EL (cell line): ENCODE measurements around the gene BCAS3.
"Not testable (repeated sequence)": the region's sequence is repeated elsewhere in the genome, so short reads cannot be mapped to it uniquely, and the experiment has no call there.

Source experiments
- DNase-seq: peaks from one replicate; pipeline ENCODE4 v3.0.0-alpha.2; 2016

The BCAS3 gene

DNA sequence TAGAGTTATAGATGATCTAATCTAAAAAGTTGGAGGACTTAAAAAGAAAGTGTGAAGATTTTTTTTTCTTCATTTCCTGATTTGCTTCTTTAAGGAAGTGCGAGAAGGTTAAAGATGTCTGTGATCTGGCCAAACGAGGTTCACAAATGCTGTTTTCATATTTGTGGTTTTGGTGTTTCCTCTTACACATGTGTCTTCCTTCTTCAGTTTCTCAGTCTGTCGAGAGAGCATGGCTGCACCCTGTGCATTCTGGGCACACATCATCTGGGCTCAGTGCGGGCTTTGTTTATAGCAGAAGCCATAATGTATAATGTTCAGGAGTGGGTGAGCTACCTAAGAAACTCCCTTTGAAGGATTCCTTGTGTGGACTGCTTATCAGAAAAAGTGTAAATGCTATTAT is 461.6 kb downstream of the BCAS3 start:
- peak; percentile 85 for DNase-seq

DNA sequence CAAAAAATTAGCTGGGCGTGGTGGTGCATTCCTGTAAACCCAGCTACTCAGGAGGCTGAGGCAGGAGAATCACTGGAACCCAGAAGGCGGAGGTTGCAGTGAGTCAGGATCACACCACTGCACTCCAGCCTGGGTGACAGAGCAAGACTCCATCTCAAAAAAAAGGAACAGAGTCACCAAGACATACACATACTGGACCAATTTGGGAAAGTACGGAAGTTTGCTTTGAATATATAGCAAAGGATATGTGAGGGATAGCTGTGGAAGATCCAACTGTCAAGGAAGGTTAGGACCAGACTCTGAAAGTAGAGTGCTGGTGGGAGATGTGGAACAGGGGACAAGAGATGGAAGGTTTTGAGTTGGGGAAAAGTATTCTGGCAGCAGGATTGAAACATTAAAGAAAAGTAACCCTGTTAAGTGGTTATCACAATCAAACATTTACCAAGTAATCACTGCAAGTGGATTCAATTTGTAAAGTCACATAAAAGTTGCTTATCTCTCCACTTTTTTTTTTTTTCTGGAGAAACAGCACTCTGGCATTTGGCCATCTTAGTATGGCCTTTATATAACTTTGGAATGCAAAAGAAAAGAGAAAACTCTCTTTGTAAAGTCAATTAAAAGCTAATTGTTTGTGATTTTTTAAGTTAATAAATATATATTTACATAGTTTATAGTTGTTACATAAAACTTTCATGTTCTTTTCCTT is 462.6 kb downstream of the BCAS3 start:
- DNase-seq = no peak

- no peak for DNase-seq
Measured at GRCh38 chr17:61143026-61143425, 465.4 kb downstream of the BCAS3 start.

DNA sequence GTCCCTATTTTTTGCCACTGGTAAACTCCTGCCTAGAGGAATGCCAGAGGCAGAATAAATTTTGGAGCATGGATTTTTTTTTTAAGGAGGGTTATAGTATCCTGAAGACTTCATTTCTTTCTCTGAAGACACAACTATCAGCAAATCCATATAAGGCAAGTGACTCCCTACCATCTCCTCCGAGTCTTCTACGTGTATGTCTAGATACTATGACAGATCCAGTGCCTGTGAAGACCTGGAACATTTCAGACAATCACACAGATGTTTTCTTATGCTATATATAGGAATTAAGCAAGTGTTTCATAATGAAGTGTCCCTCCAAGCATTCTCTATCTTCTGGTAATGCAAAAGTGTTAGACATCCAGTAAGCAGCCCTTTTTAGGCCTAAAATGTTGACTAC is 466.5 kb downstream of the BCAS3 start:
- no peak for DNase-seq

GRCh38 chr17:61144617-61145564 is 467.2 kb downstream of the BCAS3 start:
- no peak for DNase-seq

- not testable (repeated sequence) for DNase-seq
Measured at GRCh38 chr17:61146833-61147232, 469.2 kb downstream of the BCAS3 start.

DNA sequence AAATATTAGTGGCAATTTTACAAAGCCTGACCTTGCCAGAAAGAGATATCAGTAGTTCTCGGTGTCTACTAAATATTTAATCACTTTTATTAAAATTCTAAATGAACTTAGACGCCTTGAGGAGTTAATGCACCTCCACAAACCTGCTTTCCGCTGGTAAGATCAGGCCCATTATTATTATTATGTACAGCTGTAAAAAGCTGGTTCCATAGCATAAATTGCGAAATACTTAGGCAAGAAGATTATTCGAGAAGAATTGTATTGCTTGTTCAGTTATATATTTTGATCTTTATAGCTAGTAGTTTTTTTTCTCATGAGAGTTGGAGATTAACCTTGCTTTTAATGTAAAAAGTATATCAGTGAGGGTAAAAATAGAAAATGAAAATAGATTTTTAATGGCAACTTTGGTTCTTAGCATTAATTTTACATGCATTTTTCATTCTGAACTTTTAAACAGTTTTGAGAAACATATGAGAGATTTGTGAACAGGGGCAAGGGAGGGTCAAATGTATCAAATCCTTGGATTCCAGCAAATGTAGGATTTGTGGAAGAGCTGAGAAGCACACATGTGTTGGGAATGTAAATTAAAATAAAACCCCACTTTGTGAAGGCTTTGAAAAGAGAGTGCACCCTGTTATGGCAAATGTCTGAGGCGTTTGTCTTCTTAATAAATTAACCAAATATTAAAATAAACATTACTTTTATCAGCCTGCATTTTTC is 471.6 kb downstream of the BCAS3 start:
- no peak for DNase-seq

DNA sequence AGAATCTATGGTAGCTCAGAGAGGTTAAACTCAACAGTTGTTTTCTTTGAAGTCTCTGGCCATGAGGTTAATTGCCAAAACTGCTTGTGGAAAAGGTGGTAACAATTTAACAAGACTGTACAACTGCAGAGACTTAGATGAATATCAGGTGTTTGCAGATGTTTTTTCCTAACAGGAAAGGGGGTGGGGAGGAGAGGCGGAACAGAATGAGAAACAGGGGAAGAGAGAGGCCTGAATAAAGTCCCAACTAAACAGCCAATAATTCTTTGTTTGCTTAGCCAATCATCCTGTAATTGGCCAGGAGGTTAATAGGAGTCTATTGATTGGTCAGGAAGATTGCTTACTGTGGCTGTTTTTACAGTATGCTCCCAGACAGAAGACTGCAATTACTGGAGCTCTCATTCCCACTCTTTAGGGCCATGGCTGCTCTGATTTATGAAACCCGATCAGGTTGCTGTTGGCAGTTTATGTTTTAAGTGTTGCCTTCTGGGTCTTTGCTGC is 472.3 kb downstream of the BCAS3 start:
- DNase-seq = no peak

- DNase-seq = no peak
Measured at GRCh38 chr17:61150686-61151299, 473.1 kb downstream of the BCAS3 start.

DNA sequence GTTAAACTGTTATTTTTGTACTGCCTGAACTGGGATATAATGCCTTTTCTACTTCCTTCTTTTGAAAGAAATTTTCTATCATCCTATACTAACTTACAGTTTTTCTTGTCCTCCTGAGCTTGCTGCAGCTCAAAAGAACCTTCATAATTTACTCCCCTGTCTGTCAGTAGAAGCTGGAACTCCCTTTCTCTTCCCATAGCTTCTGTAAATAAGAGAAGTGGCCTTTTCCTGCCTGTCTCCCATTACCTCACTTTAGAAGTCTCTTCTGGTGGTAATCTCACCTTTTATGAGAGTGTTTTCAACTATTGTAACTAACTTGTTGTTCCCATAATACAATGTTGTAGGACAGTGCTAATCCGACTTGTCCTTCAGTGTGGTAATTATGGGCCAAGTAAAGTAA is 475.2 kb downstream of the BCAS3 start:
- no peak for DNase-seq

DNA sequence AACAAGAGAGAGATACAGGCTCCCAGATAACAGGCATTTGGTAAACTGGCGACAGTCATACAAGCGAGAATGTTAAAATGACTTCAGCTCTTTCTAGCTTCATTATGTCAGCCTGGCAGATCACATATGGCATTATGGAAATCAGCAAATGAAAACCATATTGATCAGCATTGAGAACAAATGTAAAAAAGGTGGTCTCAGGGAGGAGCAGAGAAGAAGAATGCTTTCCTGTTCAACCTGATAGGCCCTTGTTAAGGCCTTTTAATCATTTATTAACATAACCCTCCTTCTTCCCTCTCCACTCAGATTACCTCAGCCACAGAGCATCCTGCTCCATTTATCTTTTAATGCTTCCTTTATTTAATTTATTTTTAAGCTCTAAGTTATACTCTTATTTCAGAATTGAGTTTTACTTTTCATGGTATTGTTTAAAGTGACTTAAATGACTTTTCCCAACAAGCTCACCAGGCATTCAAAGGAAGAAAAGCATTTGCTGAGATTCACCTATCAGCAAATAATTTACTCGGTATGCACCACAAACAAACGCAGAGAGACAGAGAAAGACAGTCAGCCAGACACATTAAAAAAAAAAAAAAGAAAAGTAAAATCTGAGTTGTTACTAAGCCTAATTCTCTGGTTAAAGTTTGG is 478.1 kb downstream of the BCAS3 start:
- no peak for DNase-seq

DNA sequence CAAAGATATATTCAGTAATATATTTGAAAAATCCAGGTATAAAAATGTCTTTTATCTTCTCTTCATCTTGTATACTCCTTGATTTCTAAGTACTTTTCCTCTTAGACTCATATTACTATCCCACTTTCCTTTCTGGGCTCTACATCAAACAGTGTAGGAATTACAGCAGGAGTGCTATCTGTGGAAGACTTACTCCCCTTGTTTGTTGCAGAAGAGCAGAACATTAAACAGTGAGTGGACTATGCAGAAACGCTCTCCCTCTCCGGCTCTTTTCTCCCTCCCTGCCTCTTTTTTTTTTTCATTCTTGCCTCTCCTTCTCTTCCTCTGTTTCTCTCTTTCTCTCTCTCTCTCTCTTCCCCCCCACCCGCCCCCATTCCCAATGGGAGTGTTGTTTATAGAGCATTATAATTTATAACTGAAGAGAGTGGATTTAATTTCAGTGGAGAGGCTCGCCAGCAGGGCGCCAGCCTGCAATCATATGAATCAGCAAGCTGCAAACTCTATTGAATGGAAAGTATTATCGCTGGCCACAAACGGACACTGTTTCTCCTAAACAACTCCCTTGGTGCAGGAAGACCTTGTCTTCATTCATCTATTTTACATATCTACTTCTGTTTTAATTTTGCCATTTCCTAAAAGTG is 479.7 kb downstream of the BCAS3 start:
- peak; percentile 30 for DNase-seq

DNA sequence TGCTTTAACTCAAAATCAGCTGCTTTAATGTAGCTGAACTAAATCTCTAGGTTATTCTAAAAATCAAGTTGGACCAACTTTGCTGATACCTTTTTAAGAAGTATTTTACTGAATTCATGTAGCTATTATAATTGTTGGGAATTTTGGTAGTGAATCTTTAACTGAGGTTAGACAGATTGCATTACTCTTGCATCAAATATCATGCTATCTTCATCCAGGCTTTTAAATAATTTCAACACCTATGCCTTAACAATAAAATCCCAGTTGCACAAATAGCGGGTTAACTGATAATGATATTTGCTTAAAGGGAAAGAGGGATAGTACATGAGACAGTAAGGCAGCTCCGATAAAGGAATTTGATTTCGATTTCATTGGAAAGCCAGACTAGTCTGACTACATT is 480.7 kb downstream of the BCAS3 start:
- no peak for DNase-seq

DNA sequence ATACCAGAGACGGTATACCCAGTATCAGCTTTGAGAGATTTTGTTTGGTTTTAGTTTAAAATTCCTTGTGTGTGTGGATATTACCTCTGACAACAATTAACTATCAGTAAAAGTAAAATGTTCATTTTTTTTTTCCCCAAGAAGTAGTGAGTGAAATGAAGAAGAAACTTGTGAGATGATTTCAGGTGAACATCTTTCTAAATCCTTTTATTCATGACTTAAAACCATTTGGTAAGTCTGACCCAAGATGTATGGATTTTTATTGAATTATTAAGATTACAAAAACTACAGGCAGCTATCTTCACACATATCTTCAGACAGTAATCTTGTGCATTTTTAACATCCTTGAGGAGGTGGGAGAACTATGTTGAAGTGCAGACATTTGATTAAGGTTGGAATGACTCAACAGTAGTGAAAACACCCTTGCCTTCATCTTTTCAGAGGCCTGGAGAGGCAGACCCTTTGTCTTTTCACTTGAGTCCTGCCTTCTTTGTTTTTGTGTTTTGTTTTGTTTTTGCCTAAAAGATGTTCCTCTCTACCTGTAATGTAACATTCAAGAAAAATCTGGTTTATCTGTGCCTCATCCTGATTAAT is 481.7 kb downstream of the BCAS3 start:
- DNase-seq = no peak

- no peak for DNase-seq
Measured at GRCh38 chr17:61160204-61160603, 482.6 kb downstream of the BCAS3 start.

GRCh38 chr17:61160789-61161445 is 483.3 kb downstream of the BCAS3 start:
- no peak for DNase-seq

DNA sequence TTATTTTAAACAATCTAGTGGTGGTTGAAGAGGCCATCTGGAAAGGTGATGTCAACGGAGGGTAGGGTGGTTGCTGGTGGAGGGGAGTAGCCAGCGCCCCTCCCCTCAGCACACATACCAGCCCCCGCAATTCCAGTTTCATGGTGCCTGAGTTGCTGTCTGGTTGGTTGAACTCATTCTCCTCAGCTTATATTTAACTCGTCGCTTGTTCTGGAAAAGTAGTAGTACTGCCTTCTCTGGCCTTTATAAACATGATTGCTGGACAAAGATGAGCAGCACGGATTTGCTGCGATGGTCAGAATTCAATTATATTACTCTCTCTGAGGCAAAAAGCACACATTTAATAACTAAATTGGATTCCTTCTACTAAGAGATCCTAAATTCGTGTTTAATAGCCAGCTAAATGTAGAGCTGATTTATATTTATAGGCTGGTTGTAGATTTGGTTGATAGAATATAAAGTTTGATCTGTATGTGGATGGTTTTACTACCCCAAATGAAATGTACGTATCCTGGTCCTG is 484.0 kb downstream of the BCAS3 start:
- no peak for DNase-seq

- no peak for DNase-seq
Measured at GRCh38 chr17:61164517-61164916, 486.9 kb downstream of the BCAS3 start.

DNA sequence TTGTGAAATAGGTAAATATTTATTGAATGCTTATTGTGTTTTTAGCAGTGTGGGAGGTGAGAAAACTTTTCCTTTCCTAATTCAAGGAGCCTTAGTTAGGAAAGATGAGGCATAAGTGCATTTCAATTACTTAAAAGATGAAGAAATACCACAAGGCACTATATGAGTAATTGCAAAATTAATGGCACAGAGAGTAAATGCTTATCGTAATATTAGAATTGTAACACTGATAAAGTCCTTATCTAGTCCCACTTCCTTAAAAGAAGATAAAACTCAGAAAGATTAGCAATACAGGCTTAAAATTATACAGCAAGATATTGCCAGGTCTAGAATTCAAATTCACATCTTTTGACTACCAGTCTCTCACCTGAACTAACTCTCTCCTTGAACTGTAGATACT is 489.4 kb downstream of the BCAS3 start:
- DNase-seq = no peak

DNA sequence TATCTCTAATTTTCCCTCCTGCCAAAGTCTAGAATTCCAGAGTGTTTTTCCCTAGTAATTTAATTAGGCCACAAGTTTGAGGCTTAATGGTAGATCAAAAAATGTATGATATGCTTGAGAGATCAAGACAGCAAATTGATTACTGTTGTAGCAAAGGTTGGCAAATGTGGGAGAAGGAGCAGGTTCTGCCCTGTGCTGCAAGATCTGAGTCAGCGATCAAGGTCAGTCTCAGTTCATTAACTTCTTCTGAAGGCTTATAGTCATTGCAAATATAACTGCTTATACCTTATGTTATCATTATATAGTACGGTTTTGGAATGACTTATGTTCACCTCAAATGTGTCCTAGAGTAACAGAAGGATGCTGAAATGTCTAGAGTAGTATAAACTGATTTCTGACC is 490.9 kb downstream of the BCAS3 start:
- no peak for DNase-seq

DNA sequence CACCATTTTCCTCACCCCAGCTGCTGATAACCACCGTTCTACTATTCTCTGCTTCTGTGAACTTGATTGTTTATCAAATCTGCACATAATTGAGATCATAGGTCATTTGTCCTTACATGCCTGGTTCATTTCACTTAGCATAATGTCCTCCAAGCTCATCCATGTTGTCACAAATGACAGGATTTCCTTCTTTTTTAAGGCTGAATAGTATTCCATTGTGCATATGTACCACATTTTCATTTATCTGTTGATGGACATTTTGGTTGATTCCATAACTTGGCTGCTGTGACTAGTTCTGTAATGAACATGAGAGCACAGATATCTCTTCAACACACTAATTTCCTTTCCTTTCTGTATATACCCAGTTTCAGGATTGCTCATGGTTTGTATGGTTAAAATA is 496.7 kb downstream of the BCAS3 start:
- DNase-seq = no peak
